ENCODE data around the gene PTPN2. TPM values are rescaled to one million over a fixed set of nuclear protein-coding genes. Genes with fewer than 3 reads are reported as not detected.

Gene PTPN2
- total and polyA plus RNA-seq, 9 of the 15 experiments (the other 6 are each of a cell fraction or from before 2014, with no cell fraction given) = 36.6 to 66.4 (median 43.8) TPM

DNA sequence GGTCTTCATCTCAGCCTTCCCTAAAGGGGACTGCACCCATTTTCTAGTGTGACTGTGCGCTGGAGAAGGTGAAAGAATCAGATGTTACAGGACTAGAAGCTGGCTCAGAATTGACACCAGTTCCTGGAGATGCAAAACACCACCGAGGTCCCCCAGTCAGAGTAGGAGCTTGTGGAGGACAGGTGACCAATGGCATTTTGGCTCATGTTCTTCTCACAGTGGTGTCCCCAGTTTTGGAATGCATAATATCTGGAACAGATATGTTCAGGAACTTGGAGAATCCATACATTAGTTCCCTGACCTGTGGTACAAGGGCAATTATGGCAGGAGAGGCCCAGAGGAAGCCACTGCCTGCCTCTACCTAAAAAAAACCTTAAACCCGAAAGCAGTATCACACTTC lies 114.9 kb downstream of the PTPN2 start (continued):
- TF ChIP-seq, protein P1, sequence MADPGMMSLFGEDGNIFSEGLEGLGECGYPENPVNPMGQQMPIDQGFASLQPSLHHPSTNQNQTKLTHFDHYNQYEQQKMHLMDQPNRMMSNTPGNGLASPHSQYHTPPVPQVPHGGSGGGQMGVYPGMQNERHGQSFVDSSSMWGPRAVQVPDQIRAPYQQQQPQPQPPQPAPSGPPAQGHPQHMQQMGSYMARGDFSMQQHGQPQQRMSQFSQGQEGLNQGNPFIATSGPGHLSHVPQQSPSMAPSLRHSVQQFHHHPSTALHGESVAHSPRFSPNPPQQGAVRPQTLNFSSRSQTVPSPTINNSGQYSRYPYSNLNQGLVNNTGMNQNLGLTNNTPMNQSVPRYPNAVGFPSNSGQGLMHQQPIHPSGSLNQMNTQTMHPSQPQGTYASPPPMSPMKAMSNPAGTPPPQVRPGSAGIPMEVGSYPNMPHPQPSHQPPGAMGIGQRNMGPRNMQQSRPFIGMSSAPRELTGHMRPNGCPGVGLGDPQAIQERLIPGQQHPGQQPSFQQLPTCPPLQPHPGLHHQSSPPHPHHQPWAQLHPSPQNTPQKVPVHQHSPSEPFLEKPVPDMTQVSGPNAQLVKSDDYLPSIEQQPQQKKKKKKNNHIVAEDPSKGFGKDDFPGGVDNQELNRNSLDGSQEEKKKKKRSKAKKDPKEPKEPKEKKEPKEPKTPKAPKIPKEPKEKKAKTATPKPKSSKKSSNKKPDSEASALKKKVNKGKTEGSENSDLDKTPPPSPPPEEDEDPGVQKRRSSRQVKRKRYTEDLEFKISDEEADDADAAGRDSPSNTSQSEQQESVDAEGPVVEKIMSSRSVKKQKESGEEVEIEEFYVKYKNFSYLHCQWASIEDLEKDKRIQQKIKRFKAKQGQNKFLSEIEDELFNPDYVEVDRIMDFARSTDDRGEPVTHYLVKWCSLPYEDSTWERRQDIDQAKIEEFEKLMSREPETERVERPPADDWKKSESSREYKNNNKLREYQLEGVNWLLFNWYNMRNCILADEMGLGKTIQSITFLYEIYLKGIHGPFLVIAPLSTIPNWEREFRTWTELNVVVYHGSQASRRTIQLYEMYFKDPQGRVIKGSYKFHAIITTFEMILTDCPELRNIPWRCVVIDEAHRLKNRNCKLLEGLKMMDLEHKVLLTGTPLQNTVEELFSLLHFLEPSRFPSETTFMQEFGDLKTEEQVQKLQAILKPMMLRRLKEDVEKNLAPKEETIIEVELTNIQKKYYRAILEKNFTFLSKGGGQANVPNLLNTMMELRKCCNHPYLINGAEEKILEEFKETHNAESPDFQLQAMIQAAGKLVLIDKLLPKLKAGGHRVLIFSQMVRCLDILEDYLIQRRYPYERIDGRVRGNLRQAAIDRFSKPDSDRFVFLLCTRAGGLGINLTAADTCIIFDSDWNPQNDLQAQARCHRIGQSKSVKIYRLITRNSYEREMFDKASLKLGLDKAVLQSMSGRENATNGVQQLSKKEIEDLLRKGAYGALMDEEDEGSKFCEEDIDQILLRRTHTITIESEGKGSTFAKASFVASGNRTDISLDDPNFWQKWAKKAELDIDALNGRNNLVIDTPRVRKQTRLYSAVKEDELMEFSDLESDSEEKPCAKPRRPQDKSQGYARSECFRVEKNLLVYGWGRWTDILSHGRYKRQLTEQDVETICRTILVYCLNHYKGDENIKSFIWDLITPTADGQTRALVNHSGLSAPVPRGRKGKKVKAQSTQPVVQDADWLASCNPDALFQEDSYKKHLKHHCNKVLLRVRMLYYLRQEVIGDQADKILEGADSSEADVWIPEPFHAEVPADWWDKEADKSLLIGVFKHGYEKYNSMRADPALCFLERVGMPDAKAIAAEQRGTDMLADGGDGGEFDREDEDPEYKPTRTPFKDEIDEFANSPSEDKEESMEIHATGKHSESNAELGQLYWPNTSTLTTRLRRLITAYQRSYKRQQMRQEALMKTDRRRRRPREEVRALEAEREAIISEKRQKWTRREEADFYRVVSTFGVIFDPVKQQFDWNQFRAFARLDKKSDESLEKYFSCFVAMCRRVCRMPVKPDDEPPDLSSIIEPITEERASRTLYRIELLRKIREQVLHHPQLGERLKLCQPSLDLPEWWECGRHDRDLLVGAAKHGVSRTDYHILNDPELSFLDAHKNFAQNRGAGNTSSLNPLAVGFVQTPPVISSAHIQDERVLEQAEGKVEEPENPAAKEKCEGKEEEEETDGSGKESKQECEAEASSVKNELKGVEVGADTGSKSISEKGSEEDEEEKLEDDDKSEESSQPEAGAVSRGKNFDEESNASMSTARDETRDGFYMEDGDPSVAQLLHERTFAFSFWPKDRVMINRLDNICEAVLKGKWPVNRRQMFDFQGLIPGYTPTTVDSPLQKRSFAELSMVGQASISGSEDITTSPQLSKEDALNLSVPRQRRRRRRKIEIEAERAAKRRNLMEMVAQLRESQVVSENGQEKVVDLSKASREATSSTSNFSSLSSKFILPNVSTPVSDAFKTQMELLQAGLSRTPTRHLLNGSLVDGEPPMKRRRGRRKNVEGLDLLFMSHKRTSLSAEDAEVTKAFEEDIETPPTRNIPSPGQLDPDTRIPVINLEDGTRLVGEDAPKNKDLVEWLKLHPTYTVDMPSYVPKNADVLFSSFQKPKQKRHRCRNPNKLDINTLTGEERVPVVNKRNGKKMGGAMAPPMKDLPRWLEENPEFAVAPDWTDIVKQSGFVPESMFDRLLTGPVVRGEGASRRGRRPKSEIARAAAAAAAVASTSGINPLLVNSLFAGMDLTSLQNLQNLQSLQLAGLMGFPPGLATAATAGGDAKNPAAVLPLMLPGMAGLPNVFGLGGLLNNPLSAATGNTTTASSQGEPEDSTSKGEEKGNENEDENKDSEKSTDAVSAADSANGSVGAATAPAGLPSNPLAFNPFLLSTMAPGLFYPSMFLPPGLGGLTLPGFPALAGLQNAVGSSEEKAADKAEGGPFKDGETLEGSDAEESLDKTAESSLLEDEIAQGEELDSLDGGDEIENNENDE (IDR thresholded peaks at IDR 0.05; ENCODE audit: low read depth, low read length) = no peak
- TF ChIP-seq XRCC4 (IDR thresholded peaks at IDR 0.05; ENCODE audit: extremely low read depth, insufficient read depth, insufficient read length) (no peak), ZNF384 (IDR thresholded peaks at IDR 0.05; ENCODE audit: low read depth, low read length) (no peak), ZKSCAN3 (CRISPR knock-in tag; IDR thresholded peaks at IDR 0.05) (no peak), FOXA3 (CRISPR knock-in tag; conservative IDR thresholded peaks at IDR 0.05 in 1 of 2, IDR thresholded peaks at IDR 0.05 in 1 of 2) (no peak), BCOR (IDR thresholded peaks at IDR 0.05) (no peak)
- TF ChIP-seq, protein P2, sequence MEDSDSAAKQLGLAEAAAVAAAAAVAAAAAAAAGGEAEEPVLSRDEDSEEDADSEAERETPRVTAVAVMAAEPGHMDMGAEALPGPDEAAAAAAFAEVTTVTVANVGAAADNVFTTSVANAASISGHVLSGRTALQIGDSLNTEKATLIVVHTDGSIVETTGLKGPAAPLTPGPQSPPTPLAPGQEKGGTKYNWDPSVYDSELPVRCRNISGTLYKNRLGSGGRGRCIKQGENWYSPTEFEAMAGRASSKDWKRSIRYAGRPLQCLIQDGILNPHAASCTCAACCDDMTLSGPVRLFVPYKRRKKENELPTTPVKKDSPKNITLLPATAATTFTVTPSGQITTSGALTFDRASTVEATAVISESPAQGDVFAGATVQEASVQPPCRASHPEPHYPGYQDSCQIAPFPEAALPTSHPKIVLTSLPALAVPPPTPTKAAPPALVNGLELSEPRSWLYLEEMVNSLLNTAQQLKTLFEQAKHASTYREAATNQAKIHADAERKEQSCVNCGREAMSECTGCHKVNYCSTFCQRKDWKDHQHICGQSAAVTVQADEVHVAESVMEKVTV (CRISPR knock-in tag; IDR thresholded peaks at IDR 0.05) = no peak
- TF ChIP-seq, protein P3, sequence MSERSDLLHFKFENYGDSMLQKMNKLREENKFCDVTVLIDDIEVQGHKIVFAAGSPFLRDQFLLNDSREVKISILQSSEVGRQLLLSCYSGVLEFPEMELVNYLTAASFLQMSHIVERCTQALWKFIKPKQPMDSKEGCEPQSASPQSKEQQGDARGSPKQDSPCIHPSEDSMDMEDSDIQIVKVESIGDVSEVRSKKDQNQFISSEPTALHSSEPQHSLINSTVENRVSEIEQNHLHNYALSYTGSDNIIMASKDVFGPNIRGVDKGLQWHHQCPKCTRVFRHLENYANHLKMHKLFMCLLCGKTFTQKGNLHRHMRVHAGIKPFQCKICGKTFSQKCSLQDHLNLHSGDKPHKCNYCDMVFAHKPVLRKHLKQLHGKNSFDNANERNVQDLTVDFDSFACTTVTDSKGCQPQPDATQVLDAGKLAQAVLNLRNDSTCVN (CRISPR knock-in tag; IDR thresholded peaks at IDR 0.05) = no peak
- TF ChIP-seq, protein P4, sequence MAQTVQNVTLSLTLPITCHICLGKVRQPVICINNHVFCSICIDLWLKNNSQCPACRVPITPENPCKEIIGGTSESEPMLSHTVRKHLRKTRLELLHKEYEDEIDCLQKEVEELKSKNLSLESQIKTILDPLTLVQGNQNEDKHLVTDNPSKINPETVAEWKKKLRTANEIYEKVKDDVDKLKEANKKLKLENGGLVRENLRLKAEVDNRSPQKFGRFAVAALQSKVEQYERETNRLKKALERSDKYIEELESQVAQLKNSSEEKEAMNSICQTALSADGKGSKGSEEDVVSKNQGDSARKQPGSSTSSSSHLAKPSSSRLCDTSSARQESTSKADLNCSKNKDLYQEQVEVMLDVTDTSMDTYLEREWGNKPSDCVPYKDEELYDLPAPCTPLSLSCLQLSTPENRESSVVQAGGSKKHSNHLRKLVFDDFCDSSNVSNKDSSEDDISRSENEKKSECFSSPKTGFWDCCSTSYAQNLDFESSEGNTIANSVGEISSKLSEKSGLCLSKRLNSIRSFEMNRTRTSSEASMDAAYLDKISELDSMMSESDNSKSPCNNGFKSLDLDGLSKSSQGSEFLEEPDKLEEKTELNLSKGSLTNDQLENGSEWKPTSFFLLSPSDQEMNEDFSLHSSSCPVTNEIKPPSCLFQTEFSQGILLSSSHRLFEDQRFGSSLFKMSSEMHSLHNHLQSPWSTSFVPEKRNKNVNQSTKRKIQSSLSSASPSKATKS (CRISPR knock-in tag; IDR thresholded peaks at IDR 0.05) = no peak
- TF ChIP-seq, protein P5, sequence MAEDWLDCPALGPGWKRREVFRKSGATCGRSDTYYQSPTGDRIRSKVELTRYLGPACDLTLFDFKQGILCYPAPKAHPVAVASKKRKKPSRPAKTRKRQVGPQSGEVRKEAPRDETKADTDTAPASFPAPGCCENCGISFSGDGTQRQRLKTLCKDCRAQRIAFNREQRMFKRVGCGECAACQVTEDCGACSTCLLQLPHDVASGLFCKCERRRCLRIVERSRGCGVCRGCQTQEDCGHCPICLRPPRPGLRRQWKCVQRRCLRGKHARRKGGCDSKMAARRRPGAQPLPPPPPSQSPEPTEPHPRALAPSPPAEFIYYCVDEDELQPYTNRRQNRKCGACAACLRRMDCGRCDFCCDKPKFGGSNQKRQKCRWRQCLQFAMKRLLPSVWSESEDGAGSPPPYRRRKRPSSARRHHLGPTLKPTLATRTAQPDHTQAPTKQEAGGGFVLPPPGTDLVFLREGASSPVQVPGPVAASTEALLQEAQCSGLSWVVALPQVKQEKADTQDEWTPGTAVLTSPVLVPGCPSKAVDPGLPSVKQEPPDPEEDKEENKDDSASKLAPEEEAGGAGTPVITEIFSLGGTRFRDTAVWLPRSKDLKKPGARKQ (CRISPR knock-in tag; IDR thresholded peaks at IDR 0.05) = no peak

Data from K562 (cell line).